ENCODE data around the gene DRAP1.

The DRAP1 gene

DNA sequence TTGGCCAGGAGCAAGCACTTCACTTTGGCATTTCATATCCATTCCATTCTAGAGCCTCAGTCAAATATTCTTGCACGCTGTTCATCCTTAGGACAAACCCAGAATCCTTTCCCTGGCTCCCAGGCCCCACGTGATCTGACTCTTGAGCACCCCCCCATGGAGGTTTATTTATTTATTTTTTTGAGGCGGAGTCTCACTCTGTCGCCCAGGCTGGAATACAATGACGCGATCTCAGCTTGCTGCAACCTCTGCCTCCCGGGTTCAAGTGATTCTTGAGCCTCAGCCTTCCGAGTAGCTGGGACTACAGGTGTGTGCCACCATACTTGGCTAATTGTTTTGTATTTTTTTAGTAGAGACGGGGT, 13.3 kb downstream of the DRAP1 start:
- H2AFZ ChIP-seq (ENCODE audit: low read length): no peak overlapping the region
- H3K4me2 ChIP-seq (ENCODE audit: low read depth, low read length, poor library complexity, severe bottlenecking): no peak overlapping the region

GRCh38 chr11:65934014-65934413, 14.8 kb downstream of the DRAP1 start:
- Histone ChIP-seq H3K9ac (ENCODE audit: low read depth, low read length, poor library complexity, severe bottlenecking) (no peak overlapping the region), H3K9me3 (ENCODE audit: insufficient read depth, low read depth, low read length) (no peaks in the 10 kb centered on the region), H3F3A (ENCODE audit: low read depth) (peaks cover 3% of the 10 kb centered on the region; the same call in 1 of the 2 replicates), H3K27me3 (ENCODE audit: insufficient read depth, low read length, poor library complexity, severe bottlenecking) (no peaks in the 10 kb centered on the region), H3K9me2 (replicated peaks; ENCODE audit: low read depth, low read length) (no peaks in the 10 kb centered on the region), H4K20me1 (ENCODE audit: insufficient read depth, low read length, poor library complexity, severe bottlenecking) (no peaks in the 10 kb centered on the region), H3K4me2 (ENCODE audit: low read depth, low read length, poor library complexity, severe bottlenecking) (no peak overlapping the region), H2AFZ (ENCODE audit: low read length) (no peak overlapping the region), H3K79me2 (ENCODE audit: insufficient read depth, low read length) (no peaks in the 10 kb centered on the region), H3K36me3 (ENCODE audit: insufficient read depth, low read length) (no peaks in the 10 kb centered on the region), H3K4me3 (ENCODE audit: low read length, poor library complexity, severe bottlenecking) (no peak overlapping the region), H3K4me1 (ENCODE audit: insufficient read depth, low read length, poor library complexity, severe bottlenecking) (peaks cover 12% of the 10 kb centered on the region)
- no peak for TF ChIP-seq EZH2phosphoT487 (IDR thresholded peaks at IDR 0.05; ENCODE audit: borderline replicate concordance)
- TF ChIP-seq, protein P1, sequence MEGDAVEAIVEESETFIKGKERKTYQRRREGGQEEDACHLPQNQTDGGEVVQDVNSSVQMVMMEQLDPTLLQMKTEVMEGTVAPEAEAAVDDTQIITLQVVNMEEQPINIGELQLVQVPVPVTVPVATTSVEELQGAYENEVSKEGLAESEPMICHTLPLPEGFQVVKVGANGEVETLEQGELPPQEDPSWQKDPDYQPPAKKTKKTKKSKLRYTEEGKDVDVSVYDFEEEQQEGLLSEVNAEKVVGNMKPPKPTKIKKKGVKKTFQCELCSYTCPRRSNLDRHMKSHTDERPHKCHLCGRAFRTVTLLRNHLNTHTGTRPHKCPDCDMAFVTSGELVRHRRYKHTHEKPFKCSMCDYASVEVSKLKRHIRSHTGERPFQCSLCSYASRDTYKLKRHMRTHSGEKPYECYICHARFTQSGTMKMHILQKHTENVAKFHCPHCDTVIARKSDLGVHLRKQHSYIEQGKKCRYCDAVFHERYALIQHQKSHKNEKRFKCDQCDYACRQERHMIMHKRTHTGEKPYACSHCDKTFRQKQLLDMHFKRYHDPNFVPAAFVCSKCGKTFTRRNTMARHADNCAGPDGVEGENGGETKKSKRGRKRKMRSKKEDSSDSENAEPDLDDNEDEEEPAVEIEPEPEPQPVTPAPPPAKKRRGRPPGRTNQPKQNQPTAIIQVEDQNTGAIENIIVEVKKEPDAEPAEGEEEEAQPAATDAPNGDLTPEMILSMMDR (conservative IDR thresholded peaks at IDR 0.05; ENCODE audit: low read length): no peak

More for the DNA sequence above, 13.3 kb downstream of the DRAP1 start:
- Histone ChIP-seq H3K9ac (ENCODE audit: low read depth, low read length, poor library complexity, severe bottlenecking) (no peak overlapping the region), H3K4me3 (ENCODE audit: low read length, poor library complexity, severe bottlenecking) (no peak overlapping the region), H3F3A (ENCODE audit: low read depth) (peaks cover 3% of the 10 kb centered on the region; the same call in 1 of the 2 replicates), H3K79me2 (ENCODE audit: insufficient read depth, low read length) (no peaks in the 10 kb centered on the region), H3K27me3 (ENCODE audit: insufficient read depth, low read length, poor library complexity, severe bottlenecking) (no peaks in the 10 kb centered on the region), H3K9me3 (ENCODE audit: insufficient read depth, low read depth, low read length) (no peaks in the 10 kb centered on the region), H3K36me3 (ENCODE audit: insufficient read depth, low read length) (no peaks in the 10 kb centered on the region), H3K9me2 (replicated peaks; ENCODE audit: low read depth, low read length) (no peaks in the 10 kb centered on the region), H4K20me1 (ENCODE audit: insufficient read depth, low read length, poor library complexity, severe bottlenecking) (no peaks in the 10 kb centered on the region), H3K4me1 (ENCODE audit: insufficient read depth, low read length, poor library complexity, severe bottlenecking) (peaks cover 22% of the 10 kb centered on the region)
- TF ChIP-seq, protein P1 (conservative IDR thresholded peaks at IDR 0.05; ENCODE audit: low read length): peak; percentile 30; the same call in 1 of the 2 replicates
- TF ChIP-seq EZH2phosphoT487 (IDR thresholded peaks at IDR 0.05; ENCODE audit: borderline replicate concordance): no peak

DNA sequence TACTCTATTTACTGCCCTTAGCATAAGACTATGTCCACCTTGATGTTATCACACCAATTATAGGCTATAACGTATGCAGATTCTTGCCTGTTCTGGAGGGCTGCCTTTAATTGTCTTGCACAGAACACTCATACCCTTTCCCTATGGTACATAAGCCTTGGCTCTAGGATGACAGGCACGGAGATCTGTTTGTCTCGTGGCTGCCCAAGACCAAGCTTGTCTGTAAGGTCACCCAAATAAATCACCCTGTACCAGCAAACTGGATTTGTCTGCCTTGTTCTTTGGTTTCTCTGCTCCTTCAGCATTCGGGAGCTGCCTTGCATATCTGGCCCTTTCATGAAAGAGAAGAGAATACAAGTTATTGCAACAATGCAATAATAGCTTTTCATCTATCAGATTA, 18.5 kb downstream of the DRAP1 start:
- Histone ChIP-seq H3K9me2 (replicated peaks; ENCODE audit: low read depth, low read length) (no peaks in the 10 kb centered on the region), H3K9me3 (ENCODE audit: insufficient read depth, low read depth, low read length) (no peaks in the 10 kb centered on the region), H3F3A (ENCODE audit: low read depth) (no peaks in the 10 kb centered on the region), H3K79me2 (ENCODE audit: insufficient read depth, low read length) (no peaks in the 10 kb centered on the region), H3K36me3 (ENCODE audit: insufficient read depth, low read length) (no peaks in the 10 kb centered on the region), H4K20me1 (ENCODE audit: insufficient read depth, low read length, poor library complexity, severe bottlenecking) (no peaks in the 10 kb centered on the region), H3K27me3 (ENCODE audit: insufficient read depth, low read length, poor library complexity, severe bottlenecking) (no peaks in the 10 kb centered on the region), H3K4me2 (ENCODE audit: low read depth, low read length, poor library complexity, severe bottlenecking) (no peak overlapping the region), H3K4me3 (ENCODE audit: low read length, poor library complexity, severe bottlenecking) (no peak overlapping the region), H2AFZ (ENCODE audit: low read length) (no peak overlapping the region), H3K9ac (ENCODE audit: low read depth, low read length, poor library complexity, severe bottlenecking) (no peak overlapping the region), H3K4me1 (ENCODE audit: insufficient read depth, low read length, poor library complexity, severe bottlenecking) (no peaks in the 10 kb centered on the region)
- TF ChIP-seq EZH2phosphoT487 (IDR thresholded peaks at IDR 0.05; ENCODE audit: borderline replicate concordance): no peak
- TF ChIP-seq, protein P1 (conservative IDR thresholded peaks at IDR 0.05; ENCODE audit: low read length): no peak
